ENCODE measurements around the gene USP10.

The USP10 gene

GRCh38 chr16:84773312-84773711 lies 73.5 kb downstream of the USP10 start:
- H3K4me3 ChIP-seq (ENCODE audit: low read depth, low read length) = no peak overlapping the region
- ChIA-PET POLR2A (no interaction called here), CTCF (interaction anchor here (0.7 to 6.7 kb wide), 10 partner anchors 16 to 198 kb away, joined by 3 to 74 read pairs (median 4); no protein-coding TSS in a partner anchor)
- no peak for TF ChIP-seq CTCF (IDR thresholded peaks at IDR 0.05; ENCODE audit: insufficient read depth, low read length, missing control alignments)
- no peak for DNase-seq (ENCODE audit: low read depth, low spot score)

GRCh38 chr16:84774810-84775209 lies 75.0 kb downstream of the USP10 start:
- TF ChIP-seq CTCF (IDR thresholded peaks at IDR 0.05; ENCODE audit: insufficient read depth, low read length, missing control alignments) = no peak
- H3K4me3 ChIP-seq (ENCODE audit: low read depth, low read length) = no peak overlapping the region
- ChIA-PET POLR2A (no interaction called here), CTCF (interaction anchor here (0.9 to 2.8 kb wide), 4 partner anchors 10 to 196 kb away, joined by 3 to 17 read pairs (median 6); no protein-coding TSS in a partner anchor)
- DNase-seq (ENCODE audit: low read depth, low spot score) = peak; percentile 53

- H3K4me3 ChIP-seq (ENCODE audit: low read depth, low read length) = no peak overlapping the region
- no peak for TF ChIP-seq CTCF (IDR thresholded peaks at IDR 0.05; ENCODE audit: insufficient read depth, low read length, missing control alignments)
- CTCF ChIA-PET = interaction anchor here (0.9 to 2.8 kb wide), 4 partner anchors 10 to 196 kb away, joined by 3 to 17 read pairs (median 6); no protein-coding TSS in a partner anchor
- no peak for DNase-seq (ENCODE audit: low read depth, low spot score)
- POLR2A ChIA-PET = no interaction called here
These were observed 75.5 kb downstream of the USP10 start for GRCh38 chr16:84775262-84775810.

- no peak overlapping the region for H3K4me3 ChIP-seq (ENCODE audit: low read depth, low read length)
- DNase-seq (ENCODE audit: low read depth, low spot score) = no peak
- TF ChIP-seq CTCF (IDR thresholded peaks at IDR 0.05; ENCODE audit: insufficient read depth, low read length, missing control alignments) = no peak
- ChIA-PET POLR2A (no interaction called here), CTCF (no interaction called here)
These were observed 77.6 kb downstream of the USP10 start for GRCh38 chr16:84777435-84777834.

GRCh38 chr16:84778720-84779119 lies 78.9 kb downstream of the USP10 start:
- no peak for DNase-seq (ENCODE audit: low read depth, low spot score)
- no peak for TF ChIP-seq CTCF (IDR thresholded peaks at IDR 0.05; ENCODE audit: insufficient read depth, low read length, missing control alignments)
- POLR2A ChIA-PET = no interaction called here
- H3K4me3 ChIP-seq (ENCODE audit: low read depth, low read length) = no peak overlapping the region
- CTCF ChIA-PET = interaction anchor here (1.0 kb wide), 1 partner anchor 12 kb away, joined by 5 read pairs; no protein-coding TSS in a partner anchor

- no peak for DNase-seq (ENCODE audit: low read depth, low spot score)
- H3K4me3 ChIP-seq (ENCODE audit: low read depth, low read length) = no peak overlapping the region
- ChIA-PET CTCF (interaction anchor here (1.0 to 1.6 kb wide), 3 partner anchors 26 to 172 kb away, joined by 3 to 4 read pairs (median 3); no protein-coding TSS in a partner anchor), POLR2A (no interaction called here)
- no peak for TF ChIP-seq CTCF (IDR thresholded peaks at IDR 0.05; ENCODE audit: insufficient read depth, low read length, missing control alignments)
These were observed 80.3 kb downstream of the USP10 start for GRCh38 chr16:84780063-84780462.

All from AG04449 (cell line).